ENCODE measurements around the gene DUSP7. TPM values are rescaled to one million over a fixed set of nuclear protein-coding genes. Genes with fewer than 3 reads are reported as not detected.

Gene DUSP7
- total RNA-seq, 2 experiments from 2014 or later: 4.8 to 5.2 TPM

- H3K4me1 ChIP-seq (ENCODE audit: insufficient read depth, low read length): peaks cover 79% of the 10 kb centered on the region
- H3K9me3 ChIP-seq (ENCODE audit: control insufficient read depth in 1 of 2, insufficient read depth in 1 of 2, low read length in 2 of 2): no peaks in the 10 kb centered on the region
- H3K36me3 Mint-ChIP-seq (ENCODE audit: low read depth): peaks cover 70% of the 10 kb centered on the region
- H3K27ac Mint-ChIP-seq: peak overlapping the region; percentile 89
- H3K4me1 Mint-ChIP-seq (ENCODE audit: low read depth): peaks cover 66% of the 10 kb centered on the region
- TF ChIP-seq CTCF (IDR thresholded peaks at IDR 0.05): no peak
- peak in 13 of 14 experiments; percentile 7 to 77 (median 44) for DNase-seq
- peak overlapping the region; percentile 76 to 83 for H3K27ac ChIP-seq (ENCODE audit: low read depth in 1 of 2, low read length in 2 of 2)
- H3K9me3 Mint-ChIP-seq: no peaks in the 10 kb centered on the region
- peak overlapping the region; percentile 94 for H3K4me3 Mint-ChIP-seq
- POLR2A ChIA-PET: interaction anchor here (1.0 to 2.6 kb wide), 10 partner anchors 9 to 201 kb away, joined by 3 to 12 read pairs (median 4); partner anchors contain the start of genes POC1A, PPM1M, RPL29 and RRP9
- CTCF ChIA-PET: interaction anchor here (1.1 to 2.1 kb wide), 9 partner anchors 51 to 1437 kb away, joined by 3 to 10 read pairs (median 3); partner anchors contain the start of genes ABHD14B and RPL29
- peak overlapping the region; percentile 97 for H3K4me3 ChIP-seq (ENCODE audit: low read length)
- peaks cover 42% of the 10 kb centered on the region for H3K36me3 ChIP-seq (ENCODE audit: insufficient read depth, low read length)
- ATAC-seq (ENCODE audit: poor library complexity): no peak
- intact Hi-C loops (cut with DNase I, micrococcal nuclease): loop anchor here in 1 of 2 experiments (5.0 kb wide), 1 partner anchor 69 kb away; no protein-coding TSS in a partner anchor
- H3K27me3 ChIP-seq (ENCODE audit: control insufficient read depth in 1 of 2, insufficient read depth in 2 of 2, low read length in 2 of 2): no peaks in the 10 kb centered on the region
- no peaks in the 10 kb centered on the region for H3K27me3 Mint-ChIP-seq
Observed at GRCh38 chr3:52052831-52053306, 3.5 kb downstream of the DUSP7 start.

- Histone ChIP-seq H3K9me3 (ENCODE audit: control insufficient read depth in 1 of 2, insufficient read depth in 1 of 2, low read length in 2 of 2) (no peaks in the 10 kb centered on the region), H3K27me3 (ENCODE audit: control insufficient read depth in 1 of 2, insufficient read depth in 2 of 2, low read length in 2 of 2) (no peaks in the 10 kb centered on the region), H3K27ac (ENCODE audit: low read depth in 1 of 2, low read length in 2 of 2) (peak overlapping the region; percentile 76 to 83), H3K36me3 (ENCODE audit: insufficient read depth, low read length) (peaks cover 46% of the 10 kb centered on the region), H3K4me3 (ENCODE audit: low read length) (peak overlapping the region; percentile 97), H3K4me1 (ENCODE audit: insufficient read depth, low read length) (peaks cover 81% of the 10 kb centered on the region)
- Mint-ChIP-seq H3K27me3 (no peaks in the 10 kb centered on the region), H3K4me3 (peak overlapping the region; percentile 84), H3K4me1 (ENCODE audit: low read depth) (peaks cover 60% of the 10 kb centered on the region), H3K27ac (peak overlapping the region; percentile 89), H3K9me3 (no peaks in the 10 kb centered on the region), H3K36me3 (ENCODE audit: low read depth) (peaks cover 64% of the 10 kb centered on the region)
- ATAC-seq (ENCODE audit: poor library complexity) (no peak), DNase-seq (no peak)
- CTCF ChIA-PET: interaction anchor here (1.4 to 1.5 kb wide), 2 partner anchors 72 to 77 kb away, joined by 5 read pairs; partner anchors contain the start of gene ABHD14B
- POLR2A ChIA-PET: interaction anchor here (0.6 to 2.6 kb wide), 3 partner anchors 9 to 91 kb away, joined by 3 to 12 read pairs (median 6); partner anchors contain the start of gene RPL29
- intact Hi-C loops (cut with DNase I, micrococcal nuclease): loop anchor here in 1 of 2 experiments (5.0 kb wide), 1 partner anchor 71 kb away; no protein-coding TSS in a partner anchor
- TF ChIP-seq CTCF (IDR thresholded peaks at IDR 0.05): no peak
Observed at GRCh38 chr3:52051444-52051843, 4.9 kb downstream of the DUSP7 start.

DNA sequence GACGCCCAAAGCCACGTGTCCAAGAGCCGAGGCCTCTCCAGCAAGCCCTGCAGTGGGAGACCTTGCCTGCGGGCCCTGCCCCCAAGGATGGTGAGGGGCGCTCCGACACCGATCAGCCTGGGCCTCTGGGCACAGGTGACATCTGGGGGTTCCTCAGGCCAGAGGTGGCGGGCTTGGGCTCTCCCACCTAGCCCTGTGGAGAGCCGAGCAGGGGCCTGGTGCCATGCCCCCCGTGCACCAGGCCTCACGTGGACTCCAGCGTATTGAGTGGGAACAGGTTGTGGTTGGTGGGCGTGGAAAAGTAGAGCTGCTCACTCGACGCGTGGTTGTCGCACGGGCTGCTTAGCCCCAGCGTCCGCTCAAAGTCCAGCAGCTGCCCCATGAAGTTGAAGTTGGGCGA lies 5.8 kb downstream of the DUSP7 start:
- Mint-ChIP-seq H3K4me3 (no peak overlapping the region), H3K9me3 (no peaks in the 10 kb centered on the region), H3K27ac (peak overlapping the region; percentile 89), H3K36me3 (ENCODE audit: low read depth) (peaks cover 64% of the 10 kb centered on the region), H3K4me1 (ENCODE audit: low read depth) (peaks cover 66% of the 10 kb centered on the region), H3K27me3 (no peaks in the 10 kb centered on the region)
- Histone ChIP-seq H3K4me1 (ENCODE audit: insufficient read depth, low read length) (peaks cover 88% of the 10 kb centered on the region), H3K27ac (ENCODE audit: low read depth in 1 of 2, low read length in 2 of 2) (peak overlapping the region in 1 of 2 donors; percentile 76), H3K36me3 (ENCODE audit: insufficient read depth, low read length) (peaks cover 46% of the 10 kb centered on the region), H3K4me3 (ENCODE audit: low read length) (no peak overlapping the region), H3K9me3 (ENCODE audit: control insufficient read depth in 1 of 2, insufficient read depth in 1 of 2, low read length in 2 of 2) (no peaks in the 10 kb centered on the region), H3K27me3 (ENCODE audit: control insufficient read depth in 1 of 2, insufficient read depth in 2 of 2, low read length in 2 of 2) (no peaks in the 10 kb centered on the region)
- ChIA-PET POLR2A (no interaction called here), CTCF (no interaction called here)
- ATAC-seq (ENCODE audit: poor library complexity): no peak
- TF ChIP-seq CTCF (IDR thresholded peaks at IDR 0.05): no peak
- no peak for DNase-seq
- intact Hi-C loops (cut with DNase I, micrococcal nuclease): loop anchor here in 1 of 2 experiments (5.0 kb wide), 1 partner anchor 72 kb away; no protein-coding TSS in a partner anchor
